Neural cell (in vitro differentiated cells): Measurements from ENCODE around the gene ADGRL3. TPM values are rescaled to one million over a fixed set of nuclear protein-coding genes. Genes with fewer than 3 reads are reported as not detected.

Source experiments
- H2AFZ ChIP-seq: fragments of 200-600, 300-800 bp; sonication (generic), shearing (Covaris generic); 2 replicates; pipeline ENCODE4 v1.6.0; 2014; ENCODE audit warnings: low read depth, mild to moderate bottlenecking, antibody characterized with exemption, low read length, moderate library complexity
- H3F3A ChIP-seq: fragments of 200-600 bp; shearing (Covaris generic); 2 replicates; pipeline ENCODE4 v1.6.1; 2016; ENCODE audit warnings: mild to moderate bottlenecking, moderate library complexity, mixed read lengths, antibody characterized with exemption, low read length; ENCODE audit not compliant: insufficient read depth, poor library complexity, severe bottlenecking
- H3K27ac ChIP-seq: fragments of 200-600, 300-800 bp; sonication (generic), shearing (Covaris generic); 2 replicates; pipeline ENCODE4 v1.5.1; 2014; ENCODE audit warnings: mild to moderate bottlenecking, low read length, moderate library complexity
- H3K27me3 ChIP-seq: fragments of 300-800, 200-600 bp; sonication (generic), shearing (Covaris generic); 2 replicates; pipeline ENCODE4 v1.6.0; 2014; ENCODE audit warnings: mild to moderate bottlenecking, low read depth, low read length, moderate library complexity; ENCODE audit not compliant: insufficient read depth
- H3K36me3 ChIP-seq: fragments of 300-800, 200-600 bp; sonication (generic), shearing (Covaris generic); 2 replicates; pipeline ENCODE4 v1.5.1; 2014; ENCODE audit warnings: mild to moderate bottlenecking, antibody characterized with exemption, low read length, moderate library complexity; ENCODE audit not compliant: insufficient read depth
- H3K4me2 ChIP-seq: fragments of 300-800, 200-600 bp; sonication (generic), shearing (Covaris generic); 2 replicates; pipeline ENCODE4 v1.6.0; 2014; ENCODE audit warnings: mild to moderate bottlenecking, low read length
- H3K4me3 ChIP-seq: fragments of 300-800, 200-600 bp; sonication (generic), shearing (Covaris generic); 2 replicates; pipeline ENCODE4 v1.5.1; 2014; ENCODE audit warnings: mild to moderate bottlenecking, low read length, moderate library complexity
- H3K79me2 ChIP-seq: fragments of 200-600 bp; shearing (Covaris generic); replicated peaks from 2 replicates; pipeline ENCODE4 v1.6.0; 2014; ENCODE audit warnings: mild to moderate bottlenecking, low read length, moderate library complexity; ENCODE audit not compliant: insufficient read depth
- H3K9ac ChIP-seq: fragments of 300-800, 200-600 bp; sonication (generic), shearing (Covaris generic); 2 replicates; pipeline ENCODE4 v1.6.1; 2016; ENCODE audit warnings: mild to moderate bottlenecking, low read length, mixed read lengths
- H3K9me2 ChIP-seq: fragments of 200-600 bp; shearing (Covaris generic); 2 replicates; pipeline ENCODE4 v1.6.1; 2016; ENCODE audit warnings: mild to moderate bottlenecking, low read length, mixed read lengths; ENCODE audit not compliant: insufficient read depth
- H3K9me3 ChIP-seq: fragments of 200-600, 300-800 bp; sonication (generic), shearing (Covaris generic); 2 replicates; pipeline ENCODE4 v1.6.1; 2016; ENCODE audit warnings: mild to moderate bottlenecking, mixed run types, low read length, moderate library complexity, mixed read lengths
- H4K20me1 ChIP-seq: fragments of 200-600 bp; shearing (Covaris generic); 2 replicates; pipeline ENCODE4 v1.6.1; 2016; ENCODE audit warnings: mild to moderate bottlenecking, mixed run types; ENCODE audit not compliant: insufficient read depth
- CTCF ChIP-seq: fragments of 450-650 bp; IDR thresholded peaks from 2 replicates; pipeline ENCODE4 v1.5.1; 2014; ENCODE audit warnings: antibody characterized with exemption, mild to moderate bottlenecking, moderate library complexity; ENCODE audit not compliant: poor library complexity, severe bottlenecking
- EP300 ChIP-seq: fragments of 450-650 bp; conservative IDR thresholded peaks from 2 replicates; pipeline ENCODE4 v1.6.1; 2014; ENCODE audit warnings: antibody characterized with exemption, mild to moderate bottlenecking, moderate library complexity; ENCODE audit not compliant: poor library complexity, severe bottlenecking
- EZH2 ChIP-seq: fragments of 200-600, 300-800 bp; shearing (Covaris generic), sonication (generic); IDR thresholded peaks from 2 replicates; pipeline ENCODE4 v1.6.1; 2014; ENCODE audit warnings: antibody characterized with exemption, low read length, borderline replicate concordance, mild to moderate bottlenecking; ENCODE audit not compliant: insufficient read depth, poor library complexity, severe bottlenecking
- MXI1 ChIP-seq: fragments of 450-650 bp; conservative IDR thresholded peaks from 2 replicates; pipeline ENCODE4 v1.6.1; 2014; ENCODE audit warnings: antibody characterized with exemption, mild to moderate bottlenecking; ENCODE audit not compliant: poor library complexity, severe bottlenecking
- POLR2AphosphoS5 ChIP-seq: IDR thresholded peaks from 2 replicates; pipeline ENCODE4 v1.6.1; 2012
- RAD21 ChIP-seq: fragments of 450-650 bp; conservative IDR thresholded peaks from 2 replicates; pipeline ENCODE4 v1.6.1; 2014; ENCODE audit warnings: antibody characterized with exemption, mild to moderate bottlenecking, moderate library complexity
- SMC3 ChIP-seq: fragments of 450-650 bp; conservative IDR thresholded peaks from 2 replicates; pipeline ENCODE4 v1.6.1; 2014; ENCODE audit warnings: antibody characterized with exemption, mild to moderate bottlenecking, moderate library complexity; ENCODE audit not compliant: poor library complexity
- TAF1 ChIP-seq: IDR thresholded peaks from 2 replicates; pipeline ENCODE4 v1.6.1; 2012; ENCODE audit warnings: low read depth
- polyA plus RNA-seq: library from polyadenylated mRNA; depleted of rRNA; stranded (reverse); fragments of >200 nt; gene quantifications from 2 replicates; pipeline ENCODE4 v1.2.3, GENCODE V29; 2014
- TF ChIP-seq, protein P1 (sequence below): IDR thresholded peaks from 2 replicates; pipeline ENCODE4 v1.6.1; 2012; ENCODE audit warnings: borderline replicate concordance

Gene ADGRL3
- polyA plus RNA-seq, 1 donor from 2014 or later = 99.4 TPM

- no peak for TF ChIP-seq RAD21
- TF ChIP-seq, protein P1, sequence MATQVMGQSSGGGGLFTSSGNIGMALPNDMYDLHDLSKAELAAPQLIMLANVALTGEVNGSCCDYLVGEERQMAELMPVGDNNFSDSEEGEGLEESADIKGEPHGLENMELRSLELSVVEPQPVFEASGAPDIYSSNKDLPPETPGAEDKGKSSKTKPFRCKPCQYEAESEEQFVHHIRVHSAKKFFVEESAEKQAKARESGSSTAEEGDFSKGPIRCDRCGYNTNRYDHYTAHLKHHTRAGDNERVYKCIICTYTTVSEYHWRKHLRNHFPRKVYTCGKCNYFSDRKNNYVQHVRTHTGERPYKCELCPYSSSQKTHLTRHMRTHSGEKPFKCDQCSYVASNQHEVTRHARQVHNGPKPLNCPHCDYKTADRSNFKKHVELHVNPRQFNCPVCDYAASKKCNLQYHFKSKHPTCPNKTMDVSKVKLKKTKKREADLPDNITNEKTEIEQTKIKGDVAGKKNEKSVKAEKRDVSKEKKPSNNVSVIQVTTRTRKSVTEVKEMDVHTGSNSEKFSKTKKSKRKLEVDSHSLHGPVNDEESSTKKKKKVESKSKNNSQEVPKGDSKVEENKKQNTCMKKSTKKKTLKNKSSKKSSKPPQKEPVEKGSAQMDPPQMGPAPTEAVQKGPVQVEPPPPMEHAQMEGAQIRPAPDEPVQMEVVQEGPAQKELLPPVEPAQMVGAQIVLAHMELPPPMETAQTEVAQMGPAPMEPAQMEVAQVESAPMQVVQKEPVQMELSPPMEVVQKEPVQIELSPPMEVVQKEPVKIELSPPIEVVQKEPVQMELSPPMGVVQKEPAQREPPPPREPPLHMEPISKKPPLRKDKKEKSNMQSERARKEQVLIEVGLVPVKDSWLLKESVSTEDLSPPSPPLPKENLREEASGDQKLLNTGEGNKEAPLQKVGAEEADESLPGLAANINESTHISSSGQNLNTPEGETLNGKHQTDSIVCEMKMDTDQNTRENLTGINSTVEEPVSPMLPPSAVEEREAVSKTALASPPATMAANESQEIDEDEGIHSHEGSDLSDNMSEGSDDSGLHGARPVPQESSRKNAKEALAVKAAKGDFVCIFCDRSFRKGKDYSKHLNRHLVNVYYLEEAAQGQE = no peak
- TF ChIP-seq MXI1 = no peak
- no peak for TF ChIP-seq TAF1
- TF ChIP-seq POLR2AphosphoS5 = no peak
- TF ChIP-seq EZH2 = no peak
- no peak for TF ChIP-seq EP300
- TF ChIP-seq CTCF = no peak
- TF ChIP-seq SMC3 = no peak
- Histone ChIP-seq H3K9me3 (peaks cover 10% of the 10 kb centered on the region), H3K27ac (no peak overlapping the region), H3K9me2 (no peaks in the 10 kb centered on the region), H3K79me2 (no peaks in the 10 kb centered on the region), H3K9ac (no peak overlapping the region), H3K36me3 (no peaks in the 10 kb centered on the region), H3K27me3 (no peaks in the 10 kb centered on the region), H4K20me1 (no peaks in the 10 kb centered on the region), H3K4me2 (no peak overlapping the region), H3K4me3 (no peak overlapping the region), H3F3A (no peaks in the 10 kb centered on the region), H2AFZ (no peak overlapping the region)
Observed at GRCh38 chr4:61185288-61185687, 14.8 kb upstream of the ADGRL3 start.

DNA sequence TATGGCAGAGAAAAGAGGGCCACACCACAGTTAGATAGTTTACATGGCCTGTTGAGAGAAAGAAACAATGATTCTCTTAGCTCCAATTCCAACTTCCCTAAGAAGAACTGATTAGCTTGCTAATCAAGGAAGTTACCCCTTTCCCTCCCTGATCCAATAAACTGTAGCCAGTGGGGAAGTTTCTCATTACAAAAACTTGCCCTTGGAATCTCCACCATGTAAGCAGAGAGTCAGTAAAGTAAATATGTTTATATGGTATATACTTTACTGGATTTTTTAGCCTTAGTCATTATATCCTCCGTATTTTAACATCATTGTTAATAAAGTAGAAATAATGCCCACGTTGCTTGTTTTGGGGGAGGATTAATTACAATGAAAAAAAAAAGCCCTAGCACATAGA, 7.7 kb upstream of the ADGRL3 start:
- Histone ChIP-seq H3K27me3 (no peaks in the 10 kb centered on the region), H2AFZ (no peak overlapping the region), H3K27ac (no peak overlapping the region), H3K9me2 (no peaks in the 10 kb centered on the region), H3K4me2 (no peak overlapping the region), H3K4me3 (no peak overlapping the region), H3K9ac (no peak overlapping the region), H4K20me1 (no peaks in the 10 kb centered on the region), H3K9me3 (no peaks in the 10 kb centered on the region), H3F3A (no peaks in the 10 kb centered on the region), H3K79me2 (no peaks in the 10 kb centered on the region), H3K36me3 (no peaks in the 10 kb centered on the region)
- TF ChIP-seq TAF1 (no peak), POLR2AphosphoS5 (no peak), EP300 (no peak), SMC3 (no peak), MXI1 (no peak), RAD21 (no peak), CTCF (no peak), EZH2 (no peak)
- TF ChIP-seq, protein P1 = no peak
